IPS DF 6.9 (cell line): ENCODE measurements around the gene SIRPA.

Experiments used
- DNase-seq: peaks from one replicate; pipeline ENCODE4 v3.0.0-alpha.2; 2013; ENCODE audit warnings: low read depth, low spot score
- H3K27ac ChIP-seq: one replicate; pipeline ENCODE4 v1.5.1; 2013; ENCODE audit warnings: low read length, control low read depth
- H3K27me3 ChIP-seq: 2 replicates; pipeline ENCODE4 v1.6.1; 2013; ENCODE audit warnings: mild to moderate bottlenecking, low read length; ENCODE audit not compliant: control insufficient read depth, insufficient read depth
- H3K36me3 ChIP-seq: 2 replicates; pipeline ENCODE4 v1.6.1; 2013; ENCODE audit warnings: low read length; ENCODE audit not compliant: control insufficient read depth, insufficient read depth
- H3K4me1 ChIP-seq: 2 replicates; pipeline ENCODE4 v1.6.1; 2013; ENCODE audit warnings: low read length; ENCODE audit not compliant: control insufficient read depth, insufficient read depth
- H3K4me3 ChIP-seq: 2 replicates; pipeline ENCODE4 v1.5.1; 2013; ENCODE audit warnings: mild to moderate bottlenecking, low read length
- H3K9me3 ChIP-seq: 2 replicates; pipeline ENCODE4 v1.6.1; 2013; ENCODE audit warnings: low read length, inconsistent platforms; ENCODE audit not compliant: control insufficient read depth, insufficient read depth
- WGBS: extraction: QIAGEN DNeasy Blood & Tissue Kit; methylation state at CpG from one replicate; pipeline ENCODE4 v1.1.7; 2013; ENCODE audit warnings: mixed read lengths, missing lambda C conversion rate; ENCODE audit not compliant: insufficient read length, insufficient coverage; 5-methylcytosine and 5-hydroxymethylcytosine counted together

The SIRPA gene

DNA sequence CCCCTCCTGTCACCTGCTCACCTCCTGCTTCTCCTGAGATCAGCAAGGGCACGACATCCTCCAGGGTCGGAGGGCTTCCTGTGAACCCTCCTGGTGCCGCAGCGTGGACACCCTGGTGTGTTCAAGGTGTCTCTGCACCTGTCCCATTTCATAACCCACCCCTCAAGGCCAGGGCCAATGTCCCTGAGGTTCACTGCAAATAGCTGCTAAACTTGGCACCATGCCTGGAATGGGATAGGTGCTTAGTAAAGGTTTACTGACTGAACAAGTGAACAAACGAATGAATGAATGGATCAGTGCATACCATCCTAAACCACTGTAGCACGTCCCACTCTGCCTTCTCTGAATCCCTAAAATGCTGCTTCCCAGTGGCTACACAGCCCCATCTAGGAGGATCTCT, 35.0 kb downstream of the SIRPA start:
- H3K27ac ChIP-seq: no peak overlapping the region
- H3K27me3 ChIP-seq: no peaks in the 10 kb centered on the region
- no peaks in the 10 kb centered on the region for H3K4me1 ChIP-seq
- H3K4me3 ChIP-seq: no peak overlapping the region
- no peaks in the 10 kb centered on the region for H3K9me3 ChIP-seq
- no peak for DNase-seq
- no CpG with 5 or more reads among the region's 6 CpGs for WGBS
- no peaks in the 10 kb centered on the region for H3K36me3 ChIP-seq

DNA sequence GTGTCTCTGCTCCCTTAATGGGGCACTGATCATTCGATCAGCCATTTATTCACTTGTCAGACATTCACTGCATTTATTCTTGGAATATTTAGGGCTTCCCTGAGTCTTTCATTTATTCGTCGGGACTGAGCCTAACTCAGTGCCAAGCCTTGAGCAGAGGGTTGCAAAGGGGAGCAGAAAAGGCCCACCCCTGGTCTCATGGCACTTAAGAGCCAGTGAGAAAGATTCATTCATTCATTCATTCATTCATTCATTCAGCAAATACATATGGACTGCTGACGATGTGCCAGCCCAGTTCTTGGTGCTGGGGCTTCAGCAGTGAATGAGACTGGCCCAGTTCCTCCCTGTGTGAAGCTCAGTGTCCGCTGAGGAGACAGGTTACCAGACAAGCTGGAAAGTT, 36.6 kb downstream of the SIRPA start:
- H3K27ac ChIP-seq: no peak overlapping the region
- no peaks in the 10 kb centered on the region for H3K27me3 ChIP-seq
- no peaks in the 10 kb centered on the region for H3K4me1 ChIP-seq
- WGBS: no CpG with 5 or more reads among the region's 5 CpGs
- no peak for DNase-seq
- no peak overlapping the region for H3K4me3 ChIP-seq
- H3K9me3 ChIP-seq: no peaks in the 10 kb centered on the region
- no peaks in the 10 kb centered on the region for H3K36me3 ChIP-seq

- no peak for DNase-seq
- no peaks in the 10 kb centered on the region for H3K27me3 ChIP-seq
- no peaks in the 10 kb centered on the region; the same call in 1 of the 2 replicates for H3K4me1 ChIP-seq
- no peaks in the 10 kb centered on the region for H3K36me3 ChIP-seq
- WGBS: no CpG with 5 or more reads among the region's 2 CpGs
- H3K9me3 ChIP-seq: no peaks in the 10 kb centered on the region
- H3K27ac ChIP-seq: no peak overlapping the region
- no peak overlapping the region for H3K4me3 ChIP-seq
Measured at GRCh38 chr20:1932971-1933370, 37.8 kb downstream of the SIRPA start.

GRCh38 chr20:1933465-1933870, 38.3 kb downstream of the SIRPA start:
- no CpG with 5 or more reads among the region's 9 CpGs for WGBS
- no peak for DNase-seq
- Histone ChIP-seq H3K27ac (no peak overlapping the region), H3K27me3 (no peaks in the 10 kb centered on the region), H3K4me3 (no peak overlapping the region), H3K9me3 (no peaks in the 10 kb centered on the region), H3K36me3 (no peaks in the 10 kb centered on the region), H3K4me1 (no peaks in the 10 kb centered on the region; the same call in 1 of the 2 replicates)

GRCh38 chr20:1934156-1934555, 38.9 kb downstream of the SIRPA start:
- Histone ChIP-seq H3K36me3 (no peaks in the 10 kb centered on the region), H3K4me3 (no peak overlapping the region), H3K4me1 (no peaks in the 10 kb centered on the region; the same call in 1 of the 2 replicates), H3K27ac (no peak overlapping the region), H3K27me3 (no peaks in the 10 kb centered on the region), H3K9me3 (no peaks in the 10 kb centered on the region)
- no CpG with 5 or more reads among the region's 1 CpG for WGBS
- DNase-seq: no peak

DNA sequence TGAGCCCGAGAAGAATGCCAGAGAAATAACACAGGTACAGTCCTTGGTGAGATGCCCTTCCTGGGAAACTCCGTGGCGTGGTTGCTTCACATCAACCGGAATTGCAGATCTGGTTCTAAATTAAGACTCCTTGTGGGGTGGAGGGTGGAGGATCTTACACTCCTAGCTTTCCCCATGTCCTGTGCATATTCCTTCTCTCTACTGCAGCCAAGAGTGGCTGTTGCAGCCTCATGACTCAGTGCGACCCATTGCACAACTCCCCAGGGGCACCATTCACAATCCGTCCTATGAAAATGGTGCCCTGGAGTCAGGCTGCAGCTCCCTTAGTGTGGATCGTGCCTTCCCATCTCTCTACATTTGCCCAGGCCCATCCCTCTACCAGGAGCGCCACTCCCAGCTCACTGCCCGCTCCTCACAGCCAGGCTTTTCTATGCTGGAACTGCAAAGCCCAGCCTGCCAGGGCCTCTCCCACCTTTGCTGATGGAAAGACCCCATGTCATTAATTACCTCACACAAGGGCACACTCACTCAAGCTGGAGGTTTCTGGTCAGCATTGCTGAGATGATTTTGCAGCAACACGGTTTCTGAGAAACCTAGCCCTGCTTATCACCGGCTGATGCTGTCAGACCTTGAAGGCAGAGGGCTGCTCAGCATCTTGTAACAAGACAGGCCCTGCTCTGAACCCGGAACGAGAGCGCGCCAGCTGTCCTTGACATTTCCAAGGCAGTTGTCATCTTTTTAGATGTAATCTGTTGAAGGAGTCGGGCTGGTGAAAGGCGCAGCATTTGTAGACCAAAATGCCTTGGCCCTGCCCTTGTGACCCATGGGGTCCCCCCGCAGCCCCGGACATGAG, 39.7 kb downstream of the SIRPA start:
- no peaks in the 10 kb centered on the region for H3K27me3 ChIP-seq
- no peaks in the 10 kb centered on the region for H3K36me3 ChIP-seq
- H3K27ac ChIP-seq: no peak overlapping the region
- DNase-seq: no peak
- no CpG with 5 or more reads among the region's 19 CpGs for WGBS
- H3K9me3 ChIP-seq: no peaks in the 10 kb centered on the region
- no peaks in the 10 kb centered on the region; the same call in 1 of the 2 replicates for H3K4me1 ChIP-seq
- no peak overlapping the region for H3K4me3 ChIP-seq

DNA sequence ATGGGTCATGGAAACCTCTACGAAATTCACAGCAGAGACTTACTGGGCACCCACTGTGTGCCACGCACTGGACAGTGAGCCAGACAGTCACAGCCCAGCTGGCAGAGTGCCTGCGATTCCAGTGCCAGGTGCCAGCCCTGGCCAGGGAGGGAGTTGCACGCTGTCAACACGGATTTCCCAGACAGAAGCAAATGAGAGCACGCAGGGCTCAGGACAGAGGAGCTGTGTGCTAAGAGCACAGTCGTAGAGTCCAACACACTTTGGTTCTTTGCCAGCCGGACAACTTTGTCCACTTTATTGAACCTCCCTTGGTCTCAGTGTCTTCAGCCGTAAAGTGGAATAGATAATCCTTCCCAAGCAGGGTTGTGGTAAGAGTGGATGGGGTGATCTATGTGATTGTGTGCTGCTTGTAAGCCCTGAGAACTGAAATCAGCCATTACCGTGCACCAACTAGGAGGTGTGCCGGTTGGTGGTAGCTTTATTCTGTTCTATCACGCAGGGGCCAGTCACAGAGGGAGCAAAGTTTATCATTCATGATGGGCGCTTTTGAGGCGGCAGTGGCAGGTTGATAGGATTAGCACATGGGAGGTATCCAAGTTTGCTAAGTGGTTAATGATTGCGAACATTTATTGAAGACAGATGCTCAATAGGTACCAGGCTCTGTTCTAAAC, 40.6 kb downstream of the SIRPA start:
- no peak for DNase-seq
- no CpG with 5 or more reads among the region's 15 CpGs for WGBS

DNA sequence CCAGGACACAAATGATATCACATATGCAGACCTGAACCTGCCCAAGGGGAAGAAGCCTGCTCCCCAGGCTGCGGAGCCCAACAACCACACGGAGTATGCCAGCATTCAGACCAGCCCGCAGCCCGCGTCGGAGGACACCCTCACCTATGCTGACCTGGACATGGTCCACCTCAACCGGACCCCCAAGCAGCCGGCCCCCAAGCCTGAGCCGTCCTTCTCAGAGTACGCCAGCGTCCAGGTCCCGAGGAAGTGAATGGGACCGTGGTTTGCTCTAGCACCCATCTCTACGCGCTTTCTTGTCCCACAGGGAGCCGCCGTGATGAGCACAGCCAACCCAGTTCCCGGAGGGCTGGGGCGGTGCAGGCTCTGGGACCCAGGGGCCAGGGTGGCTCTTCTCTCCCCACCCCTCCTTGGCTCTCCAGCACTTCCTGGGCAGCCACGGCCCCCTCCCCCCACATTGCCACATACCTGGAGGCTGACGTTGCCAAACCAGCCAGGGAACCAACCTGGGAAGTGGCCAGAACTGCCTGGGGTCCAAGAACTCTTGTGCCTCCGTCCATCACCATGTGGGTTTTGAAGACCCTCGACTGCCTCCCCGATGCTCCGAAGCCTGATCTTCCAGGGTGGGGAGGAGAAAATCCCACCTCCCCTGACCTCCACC, 42.2 kb downstream of the SIRPA start:
- no peaks in the 10 kb centered on the region for H3K27me3 ChIP-seq
- H3K4me3 ChIP-seq: no peak overlapping the region
- no CpG with 5 or more reads among the region's 25 CpGs for WGBS
- H3K27ac ChIP-seq: no peak overlapping the region
- H3K4me1 ChIP-seq: no peaks in the 10 kb centered on the region; the same call in 1 of the 2 replicates
- no peaks in the 10 kb centered on the region for H3K9me3 ChIP-seq
- no peak for DNase-seq
- no peaks in the 10 kb centered on the region for H3K36me3 ChIP-seq

More for the DNA sequence above, 40.6 kb downstream of the SIRPA start:
- H3K27ac ChIP-seq: no peak overlapping the region
- H3K4me1 ChIP-seq: no peaks in the 10 kb centered on the region; the same call in 1 of the 2 replicates
- H3K9me3 ChIP-seq: no peaks in the 10 kb centered on the region
- H3K4me3 ChIP-seq: no peak overlapping the region
- H3K27me3 ChIP-seq: no peaks in the 10 kb centered on the region
- no peaks in the 10 kb centered on the region for H3K36me3 ChIP-seq

GRCh38 chr20:1938464-1939269, 43.5 kb downstream of the SIRPA start:
- H3K27me3 ChIP-seq: no peaks in the 10 kb centered on the region
- WGBS: no CpG with 5 or more reads among the region's 14 CpGs
- no peaks in the 10 kb centered on the region for H3K9me3 ChIP-seq
- H3K4me3 ChIP-seq: no peak overlapping the region
- H3K27ac ChIP-seq: no peak overlapping the region
- no peak for DNase-seq
- no peaks in the 10 kb centered on the region for H3K36me3 ChIP-seq
- no peaks in the 10 kb centered on the region; the same call in 1 of the 2 replicates for H3K4me1 ChIP-seq

GRCh38 chr20:1939270-1939595, 44.0 kb downstream of the SIRPA start:
- Histone ChIP-seq H3K27me3 (no peaks in the 10 kb centered on the region), H3K9me3 (no peaks in the 10 kb centered on the region), H3K36me3 (no peaks in the 10 kb centered on the region), H3K27ac (no peak overlapping the region), H3K4me1 (no peaks in the 10 kb centered on the region; the same call in 1 of the 2 replicates), H3K4me3 (no peak overlapping the region)
- WGBS: no CpG with 5 or more reads among the region's 4 CpGs
- DNase-seq: no peak
